ENCODE data around the gene ARHGEF12.

Gene ARHGEF12

DNA sequence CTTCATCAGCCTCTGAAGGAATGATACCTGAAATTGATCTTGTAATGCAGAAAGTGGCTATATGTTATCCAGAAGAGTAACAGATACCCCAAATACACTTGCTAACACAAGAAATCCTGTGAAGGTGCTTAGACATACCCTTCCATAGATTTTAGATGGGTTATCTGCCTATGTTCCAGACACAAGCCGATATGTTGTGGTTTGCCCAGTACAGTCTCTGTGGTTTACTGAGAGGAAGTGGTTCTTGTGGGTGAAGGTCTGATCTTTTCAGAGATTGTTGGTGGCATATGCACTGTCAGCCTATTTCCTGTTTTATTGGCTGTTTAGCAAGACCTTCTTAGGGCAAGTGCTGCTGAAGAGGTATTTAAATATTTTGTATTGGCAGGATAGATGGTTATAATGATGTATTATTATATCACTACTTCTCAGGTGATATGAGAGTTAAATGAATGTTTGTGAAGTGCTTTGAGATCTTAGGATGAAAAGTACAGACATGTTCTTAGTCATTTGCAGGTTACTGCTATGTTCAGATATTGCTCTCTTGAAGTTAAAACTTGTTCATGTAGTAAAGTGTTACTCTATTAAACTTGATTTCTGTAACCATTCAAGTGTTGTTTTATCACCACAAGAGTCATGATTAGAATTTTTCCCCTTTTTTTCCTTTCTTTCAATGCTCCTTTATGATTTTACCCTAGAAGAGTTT, 8.2 kb downstream of the ARHGEF12 start:
- peak in 1 of 2 experiments; percentile 60 for DNase-seq

DNA sequence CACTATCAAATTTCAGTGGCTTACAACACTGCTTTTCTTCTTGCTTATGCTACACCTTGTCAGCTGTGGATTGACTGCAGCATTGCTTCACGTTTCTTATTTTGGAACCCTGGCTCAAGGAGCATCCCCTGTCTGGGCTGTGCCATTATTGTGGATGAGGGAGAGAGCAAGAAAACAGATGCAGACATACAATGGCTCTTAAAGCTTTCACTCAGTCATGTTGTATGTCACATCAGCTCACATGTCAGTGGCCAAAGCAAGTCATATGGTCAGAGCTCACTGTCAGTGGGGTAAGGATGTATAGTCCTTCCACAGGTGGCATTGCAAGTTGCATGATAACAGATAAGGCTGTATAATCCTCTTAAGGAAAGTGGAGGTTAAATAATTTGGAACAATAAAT, 10.0 kb downstream of the ARHGEF12 start:
- no peak for DNase-seq

DNA sequence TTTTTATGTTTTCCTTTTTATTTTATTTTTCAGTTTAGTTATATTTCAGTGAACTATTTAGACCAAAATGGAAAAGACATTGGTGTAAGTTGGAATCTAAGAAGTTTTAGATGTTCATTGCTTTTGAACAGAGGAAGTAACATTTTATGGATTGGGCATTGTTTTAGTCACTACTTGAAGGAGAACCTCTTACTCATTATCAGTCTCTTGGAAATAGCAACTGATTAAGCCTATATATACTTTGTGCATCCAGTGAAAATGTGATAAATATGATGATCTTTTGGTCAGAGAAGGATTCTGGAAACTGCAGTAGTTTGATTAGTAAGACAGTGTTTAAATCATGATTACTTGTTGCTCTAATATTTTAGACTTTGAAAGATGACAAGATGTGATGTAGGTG, 14.4 kb downstream of the ARHGEF12 start:
- no peak for DNase-seq

DNA sequence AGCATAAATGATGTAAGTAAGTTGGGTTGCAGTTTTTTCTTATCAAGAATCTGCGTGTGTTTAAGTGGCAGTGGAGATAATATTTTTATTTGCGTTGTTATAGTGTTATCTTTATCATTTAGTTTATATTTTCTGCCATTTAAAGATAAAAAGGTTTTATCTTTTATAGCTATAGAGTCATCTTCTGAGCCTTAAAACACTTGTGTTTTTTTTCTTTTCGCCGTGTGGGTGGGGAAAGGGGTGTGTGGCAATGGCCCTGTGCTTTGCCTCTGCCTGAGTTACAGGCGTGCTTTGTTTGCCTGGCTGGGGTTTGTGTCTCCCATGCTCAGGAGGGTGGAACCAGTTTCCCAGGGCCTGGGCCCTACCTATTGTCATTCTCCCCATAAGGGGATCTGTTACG, 16.2 kb downstream of the ARHGEF12 start:
- no peak for DNase-seq

DNA sequence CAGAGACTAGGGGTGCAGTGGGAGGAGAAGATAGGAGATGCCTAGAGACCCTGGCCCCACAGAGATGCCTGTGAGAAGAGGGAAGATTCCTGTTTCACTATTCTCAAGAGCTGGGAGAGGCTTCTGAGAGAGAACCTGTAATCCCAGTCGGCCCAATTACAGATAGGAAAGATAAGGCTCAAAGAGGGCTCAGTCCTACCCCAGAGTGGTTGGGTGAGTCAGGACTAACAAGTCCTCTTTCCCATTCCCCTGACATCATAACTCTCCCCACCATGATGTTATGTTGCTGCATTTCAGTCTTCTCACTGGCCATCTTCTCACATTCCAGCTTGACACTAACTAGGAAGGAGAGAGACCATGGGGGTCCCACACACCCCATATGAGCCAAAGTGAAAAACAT, 17.9 kb downstream of the ARHGEF12 start:
- no peak for DNase-seq

DNA sequence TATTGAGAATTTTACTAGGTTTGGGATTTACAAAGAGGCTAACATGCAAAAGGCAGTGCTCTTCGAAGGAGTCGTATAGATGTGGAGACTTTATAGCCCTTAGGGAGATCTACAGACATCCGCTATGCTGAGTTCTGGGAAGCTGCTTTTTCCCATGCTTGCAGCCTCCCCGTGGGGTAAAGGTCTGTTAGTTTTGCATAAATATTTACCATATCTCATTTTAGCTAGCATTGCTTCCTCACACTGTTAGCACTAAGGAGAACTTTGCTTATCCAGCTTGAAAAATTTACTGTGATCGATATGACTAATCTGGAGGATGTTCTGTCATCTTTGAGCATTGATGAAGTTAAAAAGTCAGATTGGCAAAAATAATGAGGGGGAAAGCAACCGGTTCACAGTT, 18.6 kb downstream of the ARHGEF12 start:
- DNase-seq: no peak

DNA sequence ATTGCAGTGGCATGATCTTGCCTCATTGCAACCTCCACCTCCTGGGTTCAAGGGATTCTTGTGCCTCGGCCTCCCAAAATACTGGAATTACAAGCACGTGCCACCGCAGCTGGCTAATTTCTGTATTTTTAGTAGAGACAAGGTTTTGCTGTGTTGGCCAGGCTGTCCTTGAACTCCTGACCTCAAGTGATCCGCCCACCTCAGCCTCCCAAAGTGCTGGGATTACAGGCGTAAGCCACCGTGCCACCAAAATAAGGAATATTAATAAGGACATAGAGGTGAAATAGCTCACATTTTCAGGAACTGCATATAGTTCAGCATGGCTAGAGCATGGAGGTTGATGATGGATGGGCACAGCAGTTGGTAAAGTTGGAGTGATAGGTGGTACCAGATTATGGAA, 21.4 kb downstream of the ARHGEF12 start:
- no peak for DNase-seq

DNA sequence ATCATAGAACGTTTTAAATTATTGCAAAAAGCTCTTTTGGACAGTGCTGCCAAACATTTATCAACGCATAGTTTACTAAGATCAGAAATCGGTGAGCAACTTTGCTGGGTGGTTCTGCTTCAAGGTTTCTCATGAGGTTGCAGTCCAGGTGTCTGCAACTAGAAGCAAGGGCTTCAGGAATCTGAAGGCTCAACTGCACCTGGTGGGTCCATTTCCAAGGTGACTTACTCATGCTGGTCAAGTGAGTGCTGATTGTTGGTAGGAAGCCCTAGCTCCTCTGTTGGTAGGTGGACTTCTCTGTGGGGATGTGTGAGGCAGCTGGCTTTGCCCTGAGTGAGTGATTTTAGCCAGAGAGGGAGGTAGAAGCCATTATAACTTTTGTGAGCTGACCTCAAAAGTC, 22.5 kb downstream of the ARHGEF12 start:
- DNase-seq: no peak

DNA sequence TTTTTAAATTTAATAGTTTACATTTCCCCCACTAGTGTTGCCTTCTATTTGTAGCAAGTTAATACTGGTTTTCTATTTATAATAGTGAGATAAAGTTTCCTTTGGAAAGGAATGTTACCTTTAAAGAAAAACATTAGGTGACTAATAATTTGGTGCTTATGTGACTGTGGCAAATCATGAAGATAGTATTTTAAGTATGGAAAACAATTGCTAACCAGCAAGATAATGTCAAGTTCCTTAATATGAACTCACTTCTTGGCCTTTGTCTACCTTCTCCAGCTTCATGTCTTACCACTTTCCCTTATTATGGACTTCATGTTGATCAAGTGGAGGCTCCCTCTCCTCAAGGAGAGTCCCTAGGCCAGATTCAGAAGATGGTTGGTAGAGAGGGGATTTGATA, 27.2 kb downstream of the ARHGEF12 start:
- DNase-seq: no peak

DNA sequence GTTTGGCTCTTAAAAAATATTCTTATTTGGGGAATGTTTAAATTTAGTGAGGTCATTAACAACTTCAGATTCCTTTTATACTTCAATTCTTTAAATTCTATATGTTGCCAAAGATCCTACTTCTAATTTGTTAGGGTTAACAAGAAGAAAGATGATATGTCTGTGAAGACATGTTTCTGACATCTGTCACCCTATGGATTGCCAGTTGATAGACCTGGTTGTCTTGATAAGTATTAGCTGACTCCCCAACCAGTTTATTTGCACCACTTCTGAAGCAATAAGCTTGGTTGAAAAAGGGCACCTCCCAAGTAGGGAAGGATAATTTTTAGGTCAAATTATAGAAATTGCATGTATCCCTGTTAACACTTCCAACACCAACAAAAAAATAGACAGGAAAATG, 29.3 kb downstream of the ARHGEF12 start:
- no peak for DNase-seq

DNA sequence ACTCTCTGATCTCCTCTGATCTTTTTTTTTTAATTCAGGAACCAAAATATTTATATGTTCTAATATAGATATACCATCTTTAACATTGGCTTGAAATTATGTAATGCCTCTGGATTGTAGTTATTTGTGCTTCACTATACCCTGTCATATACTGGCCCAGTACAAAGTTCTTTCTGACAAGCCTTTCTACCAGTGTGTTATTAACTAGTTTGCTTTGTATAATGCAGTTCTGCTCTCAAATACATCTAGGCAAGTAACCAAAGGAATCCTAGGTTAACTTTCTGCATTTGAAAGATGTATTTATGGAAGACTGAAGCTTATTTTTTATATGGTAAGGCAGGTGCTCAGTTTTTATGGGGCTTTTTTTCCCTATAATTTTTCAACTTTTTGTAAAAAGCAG, 36.1 kb downstream of the ARHGEF12 start:
- DNase-seq: no peak

DNA sequence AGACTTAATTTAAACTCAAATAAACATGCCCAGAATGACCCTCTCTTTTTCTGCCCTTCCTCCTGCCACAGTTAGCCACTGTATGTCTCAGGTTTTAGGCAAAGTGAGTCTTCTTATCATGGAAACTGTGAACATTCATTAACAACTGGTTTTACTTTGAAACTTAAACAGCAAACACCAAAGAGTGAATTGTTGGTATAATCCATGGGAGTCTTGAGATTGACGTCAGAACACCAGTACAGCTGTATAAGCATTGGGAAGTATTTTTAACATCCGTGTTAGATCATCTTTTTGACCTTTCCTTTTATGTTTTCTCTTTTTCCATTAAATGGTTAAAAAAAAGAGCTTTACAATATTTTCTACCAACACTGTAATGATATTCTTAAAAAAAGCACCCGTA, 38.9 kb downstream of the ARHGEF12 start:
- no peak for DNase-seq

DNA sequence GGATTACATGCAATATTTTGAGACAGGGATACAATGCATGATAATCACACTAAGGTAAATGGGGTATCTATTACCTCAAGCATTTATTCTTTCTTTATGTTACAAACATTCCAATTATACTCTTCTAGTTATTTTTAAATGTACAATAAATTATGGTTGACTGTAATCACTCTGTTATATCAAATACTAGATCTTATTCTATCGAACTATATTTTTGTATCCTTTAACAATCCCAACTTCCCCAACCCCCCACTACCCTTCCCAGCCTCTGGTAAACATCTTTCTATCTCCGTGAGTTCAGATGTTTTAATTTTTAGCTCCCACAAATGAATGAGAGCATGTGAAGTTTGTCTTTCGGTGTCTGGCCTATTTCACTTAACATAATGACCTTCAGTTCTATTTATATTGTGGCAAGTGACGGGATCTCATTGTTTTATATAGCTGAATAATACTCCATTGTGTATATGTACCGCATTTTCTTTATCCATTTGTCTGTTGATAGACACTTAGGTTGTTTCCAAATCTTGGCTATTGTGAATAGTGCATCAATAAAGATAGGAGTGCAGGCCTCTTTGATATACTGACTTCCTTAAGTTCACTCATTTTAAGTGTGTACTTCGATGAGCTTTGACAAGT, 40.5 kb downstream of the ARHGEF12 start:
- no peak for DNase-seq

DNA sequence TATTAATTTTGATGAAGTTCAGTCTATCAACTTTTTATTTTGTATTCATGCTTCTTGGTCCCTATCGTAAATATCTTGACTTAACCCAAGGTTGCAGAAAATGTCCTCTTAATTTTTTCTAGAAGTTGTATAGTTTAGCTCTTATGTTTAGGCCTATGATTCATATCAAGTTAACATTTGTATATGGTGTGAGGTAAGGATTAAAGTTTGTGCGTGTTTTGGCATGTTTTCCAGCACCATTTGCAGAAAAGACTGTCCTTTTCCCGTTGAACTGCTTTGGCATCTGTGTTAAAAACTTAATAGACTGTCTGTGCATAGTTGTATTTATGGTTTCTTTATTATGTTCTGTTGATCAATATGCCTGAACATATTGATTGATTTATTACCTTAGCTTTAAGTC, 42.3 kb downstream of the ARHGEF12 start:
- no peak for DNase-seq

DNA sequence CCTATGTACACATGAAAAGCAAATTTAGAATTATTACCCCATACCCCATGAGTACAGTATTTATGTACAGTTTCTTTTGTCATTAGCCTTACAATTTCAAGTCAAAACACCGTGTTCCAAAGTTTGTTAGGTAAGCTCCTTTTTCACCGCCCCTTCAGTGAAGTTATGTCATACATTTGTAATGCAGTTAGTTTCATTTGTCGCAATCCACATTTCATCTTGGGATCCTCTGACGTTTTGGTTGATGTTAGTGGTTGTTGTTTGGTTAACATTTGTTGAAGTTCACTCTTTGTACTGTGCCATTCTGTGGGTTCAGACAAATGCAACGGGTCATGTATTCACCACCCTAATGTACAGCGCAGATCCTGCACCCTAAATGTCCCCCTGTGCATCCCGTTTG, 45.2 kb downstream of the ARHGEF12 start:
- no peak for DNase-seq

DNA sequence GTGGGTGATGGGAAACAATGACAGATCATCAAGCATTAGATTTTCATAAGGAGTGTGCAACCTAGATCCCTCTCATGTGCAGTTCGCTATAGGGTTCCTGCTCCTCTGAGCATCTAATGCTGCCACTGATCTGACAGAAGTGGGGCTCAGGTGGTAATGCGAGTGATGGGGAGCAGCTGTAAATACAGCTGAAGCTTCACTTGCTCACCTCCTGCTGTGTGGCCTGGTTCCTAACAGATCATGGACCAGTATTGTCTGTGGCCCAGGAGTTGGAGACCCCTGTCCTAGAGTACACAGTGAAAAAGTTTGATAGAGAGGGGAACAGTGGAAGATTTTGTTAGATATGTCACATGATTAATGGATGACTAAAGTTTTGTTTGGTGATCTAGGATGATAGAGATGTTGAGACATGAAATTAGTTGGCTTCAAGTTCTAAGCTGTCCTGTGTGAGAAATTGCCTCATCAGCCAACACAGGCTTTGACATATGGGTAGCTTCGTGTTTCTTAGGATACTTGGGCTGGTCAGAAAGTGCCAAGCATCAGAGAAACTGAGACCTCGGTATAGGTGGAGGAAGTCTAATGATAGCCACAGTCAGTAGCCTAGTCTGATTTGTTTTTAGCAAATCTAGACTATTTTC, 47.4 kb downstream of the ARHGEF12 start:
- no peak for DNase-seq

DNA sequence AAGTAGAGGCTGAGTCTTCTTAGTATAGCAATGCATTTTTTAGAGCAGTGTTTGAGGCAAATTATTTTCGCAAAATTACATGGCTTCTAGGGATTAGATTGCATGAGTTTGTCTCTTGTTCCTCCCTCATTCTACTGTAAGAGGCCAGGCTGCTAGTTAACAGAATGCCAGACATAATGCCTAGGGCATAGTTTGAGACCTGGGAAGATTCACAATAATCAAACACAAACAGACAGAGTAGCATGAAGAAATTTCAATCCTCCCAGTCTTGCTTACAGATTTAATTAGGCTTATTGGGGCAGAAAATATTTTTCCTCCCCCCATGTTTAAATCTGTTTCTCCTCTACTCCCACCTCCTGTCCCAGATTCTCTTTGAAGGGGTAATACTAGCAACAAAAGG, 48.3 kb downstream of the ARHGEF12 start:
- DNase-seq: no peak

DNA sequence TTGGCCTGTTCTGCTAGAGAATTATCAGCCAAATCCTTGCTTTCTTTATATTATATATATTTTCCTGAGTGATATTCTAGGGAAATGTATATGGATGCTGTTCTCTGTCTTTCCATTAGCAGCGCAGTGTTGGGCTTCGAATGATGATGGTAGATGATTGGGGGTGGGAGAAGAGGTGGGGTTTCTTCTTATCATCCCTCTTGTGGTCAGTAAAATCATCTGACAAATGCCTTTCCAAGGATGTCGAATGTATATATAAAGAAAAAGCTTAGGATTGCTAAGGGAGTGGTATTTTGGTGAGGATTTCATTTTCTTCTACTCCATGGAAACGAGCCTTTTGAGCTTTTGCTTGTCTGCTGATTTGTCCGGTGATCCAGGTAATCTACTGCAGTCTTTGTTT, 48.9 kb downstream of the ARHGEF12 start:
- DNase-seq: no peak

DNA sequence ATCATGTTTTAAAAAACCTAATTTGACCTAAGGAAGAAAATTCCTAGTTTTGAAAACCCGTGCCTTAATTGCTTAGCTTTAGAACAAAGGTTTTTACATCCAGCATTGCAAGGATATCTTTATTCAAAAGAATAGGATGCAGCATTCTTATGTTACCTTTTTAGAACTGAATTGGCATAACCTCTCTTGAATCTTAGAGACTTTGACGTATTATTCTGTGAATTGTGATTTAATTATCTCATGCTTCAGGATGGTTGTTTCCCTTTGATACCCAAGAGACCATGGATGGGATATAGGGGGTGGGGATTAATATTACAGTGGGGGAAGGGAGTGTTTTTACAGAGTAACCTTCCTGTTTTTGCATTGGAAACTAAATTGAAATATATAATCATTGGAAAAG, 49.4 kb downstream of the ARHGEF12 start:
- no peak for DNase-seq

DNA sequence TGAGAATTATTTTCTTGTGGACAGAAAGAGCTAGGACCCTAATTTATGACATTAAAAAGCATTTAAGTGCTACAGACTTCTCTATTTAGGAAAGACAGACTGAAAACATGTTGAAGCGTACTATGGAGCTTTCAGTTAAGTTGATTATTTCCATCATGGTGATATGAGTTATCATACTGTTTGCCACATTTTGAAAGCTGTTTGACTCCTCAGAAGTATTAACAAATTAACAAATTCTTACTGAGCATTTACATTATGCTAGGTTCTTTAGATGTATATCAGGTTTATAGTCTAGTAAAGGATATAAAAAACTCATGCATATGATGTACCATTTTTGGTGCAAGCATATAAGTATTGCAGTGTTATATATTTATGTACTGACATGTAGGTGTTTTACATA, 50.1 kb downstream of the ARHGEF12 start:
- DNase-seq: no peak

DNA sequence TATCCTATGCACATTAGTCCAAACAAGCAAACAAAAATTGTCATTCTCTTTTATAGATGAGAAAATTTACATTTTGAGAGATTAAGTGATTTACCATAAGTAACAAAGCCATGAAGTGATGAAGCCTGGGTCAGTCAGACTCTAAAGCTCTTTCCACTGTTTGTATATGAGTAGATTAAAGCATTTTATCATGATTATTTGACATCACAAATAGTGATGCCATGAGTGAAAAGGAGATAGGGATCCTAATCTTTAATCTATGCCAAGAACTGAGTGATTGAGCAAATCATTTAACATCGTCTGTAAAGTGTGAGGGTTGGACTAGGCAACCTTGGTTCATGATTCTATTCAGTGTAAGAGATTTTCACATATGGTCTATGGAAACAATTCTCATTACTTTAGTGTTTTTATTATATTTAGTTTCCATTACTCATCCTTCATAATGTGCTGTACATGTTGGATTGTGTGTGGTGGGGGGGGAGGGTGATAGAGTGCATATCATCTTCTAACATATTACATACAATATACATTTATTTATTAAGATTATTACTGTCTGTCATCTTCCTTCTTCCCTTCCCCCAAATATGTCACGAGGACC, 50.7 kb downstream of the ARHGEF12 start:
- DNase-seq: no peak

DNA sequence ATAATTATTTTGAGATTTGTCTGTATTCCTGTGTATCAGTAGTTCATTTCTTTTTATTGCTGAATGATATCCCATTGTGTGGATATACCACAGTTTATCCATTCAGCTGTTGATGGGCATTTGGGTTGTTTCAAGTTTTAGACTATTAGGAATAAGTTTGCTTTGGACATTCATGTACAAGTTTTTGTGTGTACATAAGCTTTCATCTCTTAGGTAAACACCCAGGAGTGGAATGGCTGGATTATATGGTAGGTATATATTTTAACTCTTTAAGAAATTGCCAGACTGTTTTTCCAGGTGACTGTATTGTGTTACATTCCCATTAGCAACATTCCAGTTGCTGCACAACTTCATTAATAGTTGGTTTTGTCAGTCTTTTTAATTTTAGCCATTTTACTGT, 52.0 kb downstream of the ARHGEF12 start:
- DNase-seq: no peak

DNA sequence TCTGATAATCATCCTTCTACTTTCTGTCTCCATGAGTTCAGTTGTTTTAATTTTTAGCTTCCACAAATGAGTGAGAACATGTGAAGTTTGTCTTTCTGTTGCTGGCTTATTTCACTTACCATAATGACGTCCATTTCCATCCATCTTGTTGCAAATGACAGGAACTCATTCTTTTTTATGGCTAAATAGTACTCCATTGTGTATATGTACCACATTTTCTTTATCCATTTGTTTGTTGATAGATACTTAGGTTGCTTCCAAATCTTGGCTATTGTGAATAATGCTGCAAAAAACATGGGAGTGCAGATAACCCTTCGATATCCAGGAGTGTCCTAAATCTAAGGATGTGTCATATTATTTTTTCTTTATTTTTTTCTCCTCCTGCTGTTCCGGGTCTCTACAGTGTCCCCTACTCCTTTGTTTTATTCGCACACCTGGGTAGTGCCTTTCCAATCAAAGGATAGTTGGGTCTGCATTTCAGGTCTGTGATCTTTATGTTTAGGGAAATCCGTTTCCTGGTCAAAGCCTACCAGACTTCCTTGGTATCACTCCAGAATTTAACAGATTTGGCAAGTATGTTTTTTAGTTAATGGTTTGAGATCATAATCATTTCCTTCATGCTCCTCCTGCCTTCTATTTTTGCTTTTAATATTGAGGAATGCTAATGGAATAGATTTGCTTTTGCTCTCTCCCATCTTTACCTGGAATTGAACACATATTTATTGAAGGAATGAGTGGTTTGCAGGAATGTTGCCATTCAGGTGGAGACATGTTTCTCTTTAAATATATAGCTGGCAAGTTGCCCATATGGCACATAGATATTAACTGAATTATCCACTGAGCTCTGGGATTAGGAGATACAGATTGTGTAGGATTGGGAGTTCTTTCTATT, 53.7 kb downstream of the ARHGEF12 start:
- no peak for DNase-seq
